Vagina (tissue), 2 donors: ENCODE results near the gene ABAT.

Source experiments
- POLR2AphosphoS5 ChIP-seq, 2 donors: sonication (generic); formaldehyde crosslinking; IDR thresholded peaks; one replicate each; pipeline ENCODE4 v1.9.0; 2017; ENCODE audit warnings: antibody characterized with exemption in 2 of 2, mild to moderate bottlenecking in 2 of 2, low read depth in 1 of 2; ENCODE audit not compliant: insufficient read depth in 1 of 2
- TF ChIP-seq, protein P1 (sequence below), 3 experiments: fragments of 450-650 bp in 2 of 3; fragments of 200-600 bp in 1 of 3; sonication (generic) in 1 of 3; IDR thresholded peaks; one replicate each; pipeline ENCODE4 v1.5.1; 2017 to 2019; ENCODE audit warnings: antibody characterized with exemption in 3 of 3, mild to moderate bottlenecking in 2 of 3, moderate library complexity in 2 of 3

DNA sequence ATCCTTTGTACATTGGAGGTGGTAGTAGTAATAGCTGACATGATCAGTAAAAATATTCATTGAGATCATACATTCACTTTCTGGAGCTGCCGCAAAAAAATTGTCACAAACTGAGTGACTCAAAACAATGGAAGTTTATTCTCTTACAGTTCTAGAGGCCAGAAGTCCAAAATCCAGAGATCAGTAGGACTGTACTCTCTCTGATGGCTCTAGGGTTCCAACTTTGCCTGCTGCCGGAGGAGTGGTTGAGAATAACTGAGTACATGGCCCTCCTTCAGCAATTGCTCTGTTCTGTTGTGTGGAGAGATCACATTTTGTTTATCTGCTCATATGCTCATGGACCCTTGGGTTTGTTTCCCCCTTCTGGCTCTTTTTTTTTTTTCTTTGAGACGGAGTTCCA is 23.5 kb downstream of the ABAT start:
- TF ChIP-seq, protein P1, sequence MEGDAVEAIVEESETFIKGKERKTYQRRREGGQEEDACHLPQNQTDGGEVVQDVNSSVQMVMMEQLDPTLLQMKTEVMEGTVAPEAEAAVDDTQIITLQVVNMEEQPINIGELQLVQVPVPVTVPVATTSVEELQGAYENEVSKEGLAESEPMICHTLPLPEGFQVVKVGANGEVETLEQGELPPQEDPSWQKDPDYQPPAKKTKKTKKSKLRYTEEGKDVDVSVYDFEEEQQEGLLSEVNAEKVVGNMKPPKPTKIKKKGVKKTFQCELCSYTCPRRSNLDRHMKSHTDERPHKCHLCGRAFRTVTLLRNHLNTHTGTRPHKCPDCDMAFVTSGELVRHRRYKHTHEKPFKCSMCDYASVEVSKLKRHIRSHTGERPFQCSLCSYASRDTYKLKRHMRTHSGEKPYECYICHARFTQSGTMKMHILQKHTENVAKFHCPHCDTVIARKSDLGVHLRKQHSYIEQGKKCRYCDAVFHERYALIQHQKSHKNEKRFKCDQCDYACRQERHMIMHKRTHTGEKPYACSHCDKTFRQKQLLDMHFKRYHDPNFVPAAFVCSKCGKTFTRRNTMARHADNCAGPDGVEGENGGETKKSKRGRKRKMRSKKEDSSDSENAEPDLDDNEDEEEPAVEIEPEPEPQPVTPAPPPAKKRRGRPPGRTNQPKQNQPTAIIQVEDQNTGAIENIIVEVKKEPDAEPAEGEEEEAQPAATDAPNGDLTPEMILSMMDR (IDR thresholded peaks at IDR 0.05) = no peak
- no peak for TF ChIP-seq POLR2AphosphoS5 (IDR thresholded peaks at IDR 0.05; ENCODE audit: insufficient read depth in 1 of 2, low read depth in 1 of 2)
